Measurements from ENCODE around the gene ANKRD13D.

ANKRD13D gene

DNA sequence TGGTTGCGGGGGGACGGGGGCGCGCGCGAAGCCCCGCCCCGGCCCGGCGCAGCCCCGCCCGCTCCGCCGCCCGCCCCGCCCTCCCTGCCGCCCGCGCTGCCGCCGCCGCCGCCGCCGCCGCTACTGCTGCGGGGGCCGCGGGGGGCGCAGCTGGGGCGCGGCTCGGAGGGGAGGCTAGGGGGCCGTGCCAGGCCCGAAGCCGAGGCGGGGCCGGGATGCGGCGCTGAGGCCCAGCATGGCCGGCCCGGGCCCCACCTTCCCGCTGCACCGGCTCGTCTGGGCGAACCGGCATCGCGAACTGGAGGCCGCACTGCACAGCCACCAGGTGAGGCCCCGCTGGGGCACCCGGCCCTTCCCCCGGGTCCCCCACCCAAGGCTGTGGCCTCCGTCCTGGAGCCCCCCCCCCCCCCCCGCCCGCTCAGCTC, at the start of gene ANKRD13D:
ANKRD13D (plus strand) TSS at position 78 of the 425 bp plus-strand sequence; CDS start at position 236, 158 bp downstream.
- H3K9me3 Mint-ChIP-seq = no peaks in the 10 kb centered on the region
- DNase-seq = no peak
- ATAC-seq = peak; percentile 44
- H3K4me3 Mint-ChIP-seq = peak within 1 kb of the TSS; percentile 90 to 99
- peaks cover 88% of the 10 kb centered on the region for H3K4me1 Mint-ChIP-seq
- no peaks in the 10 kb centered on the region for H3K27me3 Mint-ChIP-seq
- peak within 1 kb of the TSS; percentile 91 to 99 for H3K27ac Mint-ChIP-seq

DNA sequence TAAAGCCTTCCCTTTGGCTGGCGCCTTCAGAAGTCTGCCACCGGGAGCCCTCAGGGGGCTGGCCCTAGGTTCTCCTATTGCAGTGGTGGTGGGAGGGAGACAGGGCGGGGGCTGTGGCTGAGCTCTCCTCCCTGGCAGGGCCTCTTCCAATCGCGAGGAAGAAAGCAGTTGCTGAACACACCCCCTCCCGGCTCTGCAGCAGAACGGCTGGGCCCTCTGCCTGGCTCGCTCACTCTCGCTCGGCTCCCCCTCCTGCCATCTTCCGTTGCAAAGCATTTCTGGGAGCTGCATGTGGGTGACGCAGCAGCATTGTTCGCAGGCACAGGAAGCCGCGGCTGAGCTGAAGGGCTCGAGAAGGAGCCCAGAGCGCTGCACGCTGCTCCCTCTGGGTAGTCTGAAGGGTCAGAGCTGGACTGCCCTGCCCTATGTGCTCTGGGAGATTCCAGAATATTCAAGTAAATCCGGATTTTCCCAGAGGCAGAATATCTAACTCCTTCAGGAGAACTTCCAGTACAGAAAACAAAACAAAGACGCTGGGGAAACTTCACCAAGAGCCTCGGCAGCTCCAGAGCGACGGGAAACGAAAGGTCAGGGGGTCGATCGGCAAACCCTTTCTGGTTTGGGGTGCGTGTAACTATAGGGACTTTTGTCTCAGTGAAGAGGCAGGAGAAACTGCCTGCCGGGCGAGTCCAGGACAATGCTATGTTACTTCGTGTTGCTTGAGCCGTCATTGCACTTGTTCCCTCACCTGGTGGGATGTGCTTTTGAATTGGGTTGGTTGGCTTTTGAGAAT, 49.1 kb upstream of the ANKRD13D start:
- peak; percentile 92 to 97 for DNase-seq
- Mint-ChIP-seq H3K4me3 (peak overlapping the region; percentile 98), H3K4me1 (peaks cover 53% of the 10 kb centered on the region), H3K9me3 (no peaks in the 10 kb centered on the region), H3K27me3 (no peaks in the 10 kb centered on the region), H3K27ac (peak overlapping the region; percentile 99)
- peak; percentile 94 for ATAC-seq

DNA sequence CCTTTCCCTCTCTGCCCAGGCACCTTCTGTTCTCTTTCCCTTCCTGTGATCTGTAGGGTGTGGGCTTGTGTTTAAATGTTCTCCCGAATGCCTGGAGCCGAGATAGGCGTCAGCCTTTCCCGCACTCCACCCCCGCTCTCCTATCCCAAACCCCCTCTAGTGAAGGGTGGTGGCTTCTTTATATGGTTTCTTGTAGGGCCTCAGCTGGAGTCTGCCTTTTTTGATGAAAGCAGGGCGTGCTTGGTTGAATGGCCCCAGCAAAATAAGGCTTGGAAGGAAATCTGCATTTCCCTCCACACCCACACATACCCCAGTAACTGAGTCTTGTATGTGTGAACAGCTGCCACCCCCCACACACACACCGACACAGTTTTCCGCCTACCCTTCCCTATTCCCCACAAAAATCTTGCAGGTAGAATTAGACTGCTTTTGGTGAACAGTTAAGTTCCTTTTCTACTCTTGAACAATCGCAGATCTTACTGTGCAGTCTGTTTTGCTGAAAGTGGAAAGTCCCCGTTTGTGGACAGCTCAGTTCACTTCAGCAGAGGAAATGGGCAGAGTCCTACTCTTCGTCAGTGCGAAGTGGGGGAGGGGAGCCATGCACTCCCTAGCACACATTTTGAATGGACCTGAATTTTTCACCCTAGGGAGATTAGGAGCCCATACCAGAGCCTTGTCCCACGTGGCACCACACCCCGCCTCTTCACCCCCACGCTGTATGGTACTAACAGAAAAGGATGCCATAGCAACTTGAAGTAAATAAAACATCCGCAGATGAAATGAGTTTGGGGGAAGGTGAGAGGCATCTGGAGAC, 48.3 kb upstream of the ANKRD13D start:
- peak; percentile 64 for ATAC-seq
- DNase-seq = peak; percentile 71 to 84
- Mint-ChIP-seq H3K4me1 (peaks cover 56% of the 10 kb centered on the region), H3K4me3 (peak overlapping the region; percentile 98), H3K9me3 (no peaks in the 10 kb centered on the region), H3K27me3 (no peaks in the 10 kb centered on the region), H3K27ac (peak overlapping the region; percentile 99)

DNA sequence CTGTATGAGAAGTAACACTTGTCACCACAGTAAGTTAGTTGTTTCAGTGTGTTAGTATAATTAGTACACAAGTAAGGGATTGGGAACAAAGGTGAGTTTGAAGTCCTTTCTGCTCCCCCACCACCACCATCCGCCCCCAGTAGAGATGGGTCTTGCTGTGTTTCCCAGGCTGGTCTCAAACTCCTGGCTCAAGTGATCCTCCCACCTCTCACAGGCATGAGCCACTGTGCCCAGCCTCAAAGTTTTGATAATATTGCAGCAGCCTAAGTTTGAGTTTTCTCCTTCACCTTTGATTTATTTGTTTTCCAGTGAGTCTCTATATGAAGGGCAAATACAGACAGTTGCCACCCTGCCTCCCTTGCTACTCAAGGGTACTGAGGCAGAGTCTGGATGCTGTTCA, 46.6 kb upstream of the ANKRD13D start:
- Mint-ChIP-seq H3K4me1 (peaks cover 61% of the 10 kb centered on the region), H3K4me3 (peak overlapping the region; percentile 98), H3K9me3 (no peaks in the 10 kb centered on the region), H3K27ac (peak overlapping the region; percentile 83 to 99), H3K27me3 (no peaks in the 10 kb centered on the region)
- ATAC-seq (no peak), DNase-seq (no peak)

DNA sequence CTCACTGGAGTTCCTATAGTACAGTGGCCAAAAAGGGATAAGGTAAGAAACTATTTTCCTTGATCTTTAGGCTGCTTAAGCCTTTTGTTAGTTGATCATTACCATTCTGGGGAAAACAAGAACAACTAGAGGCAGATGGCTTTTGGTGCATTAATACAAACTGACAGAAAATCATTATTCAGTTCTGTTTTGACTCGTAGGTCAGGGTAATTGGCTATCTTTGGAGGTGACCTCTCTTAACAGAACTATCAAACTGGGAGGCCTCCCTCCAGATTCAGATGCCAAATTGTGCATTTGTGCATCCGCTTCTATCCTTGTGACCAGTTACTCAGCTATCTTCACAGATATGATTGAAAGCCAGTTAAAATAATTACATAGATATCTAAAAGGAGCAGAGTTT, 46.1 kb upstream of the ANKRD13D start:
- Mint-ChIP-seq H3K9me3 (no peaks in the 10 kb centered on the region), H3K4me3 (peak overlapping the region; percentile 98), H3K27ac (peak overlapping the region; percentile 25 to 83), H3K27me3 (no peaks in the 10 kb centered on the region), H3K4me1 (peaks cover 63% of the 10 kb centered on the region)
- ATAC-seq (no peak), DNase-seq (no peak)

DNA sequence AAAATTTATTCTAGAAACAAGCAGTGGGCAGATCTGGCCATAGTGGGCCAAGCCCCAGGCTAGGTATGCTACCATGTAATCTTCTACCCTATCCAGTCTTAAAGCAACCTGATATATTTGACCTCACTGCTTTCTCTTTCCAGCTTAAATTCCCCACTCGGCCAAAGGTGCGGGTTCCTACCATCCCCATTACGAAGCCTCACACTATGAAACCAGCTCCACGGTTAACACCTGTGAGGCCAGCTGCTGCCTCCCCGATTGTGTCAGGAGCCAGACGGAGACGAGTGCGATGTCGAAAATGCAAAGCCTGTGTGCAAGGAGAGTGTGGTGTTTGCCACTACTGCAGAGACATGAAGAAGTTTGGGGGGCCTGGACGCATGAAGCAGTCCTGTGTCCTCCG, 44.1 kb upstream of the ANKRD13D start:
- H3K9me3 Mint-ChIP-seq = no peaks in the 10 kb centered on the region
- ATAC-seq (no peak), DNase-seq (no peak)
- no peak overlapping the region for H3K4me3 Mint-ChIP-seq
- no peak overlapping the region for H3K27ac Mint-ChIP-seq
- H3K27me3 Mint-ChIP-seq = no peaks in the 10 kb centered on the region
- H3K4me1 Mint-ChIP-seq = peaks cover 64% of the 10 kb centered on the region

DNA sequence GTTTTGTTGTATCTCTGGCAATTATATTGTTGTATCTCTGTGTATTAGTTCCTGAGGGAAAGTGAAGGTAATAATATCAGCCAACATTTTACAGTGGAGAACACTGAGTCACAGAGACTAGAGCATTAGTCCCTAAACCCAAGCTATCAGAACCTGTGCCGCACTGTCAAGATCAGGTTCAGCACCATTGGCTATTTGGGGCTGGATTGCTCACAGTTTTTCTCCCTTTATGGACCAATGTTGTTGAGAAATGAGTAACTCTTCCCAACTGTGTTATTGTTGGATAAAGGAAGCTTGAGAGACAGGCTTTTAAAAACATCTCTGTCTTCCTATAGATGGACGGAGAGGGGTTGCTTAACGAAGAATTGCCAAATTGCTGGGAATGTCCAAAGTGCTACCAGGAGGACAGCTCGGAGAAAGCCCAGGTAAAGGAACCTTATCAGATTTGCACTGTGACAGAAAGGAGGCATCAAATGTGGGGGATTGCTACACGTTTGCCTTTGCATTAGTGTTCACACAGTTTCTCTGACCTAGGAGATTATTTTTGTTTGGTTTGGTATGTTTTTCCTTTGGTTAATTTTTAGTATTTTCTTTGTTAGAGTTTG, 41.1 kb upstream of the ANKRD13D start:
- Mint-ChIP-seq H3K4me1 (peaks cover 71% of the 10 kb centered on the region), H3K4me3 (no peak overlapping the region), H3K9me3 (no peaks in the 10 kb centered on the region), H3K27ac (no peak overlapping the region), H3K27me3 (no peaks in the 10 kb centered on the region)
- no peak for DNase-seq
- ATAC-seq = no peak

DNA sequence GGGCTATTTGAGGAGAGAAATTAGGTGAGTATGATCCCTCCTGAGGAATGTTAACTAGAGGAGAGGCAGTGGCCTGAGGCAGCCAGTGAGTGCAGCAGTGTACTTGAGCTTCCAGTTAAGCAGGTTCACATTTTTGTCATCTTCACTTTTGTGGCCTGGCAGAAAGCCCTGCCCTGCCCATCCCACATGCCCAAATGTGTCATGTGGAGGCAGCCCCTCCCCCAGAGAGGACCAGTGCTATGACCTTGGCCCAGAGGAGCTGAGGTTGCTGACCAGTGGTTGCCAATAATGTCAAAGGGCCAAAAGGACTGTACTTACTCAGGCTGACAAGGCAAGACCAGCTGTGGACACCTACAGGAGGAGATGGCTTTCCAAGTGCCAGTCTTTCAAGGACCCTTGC, 40.5 kb upstream of the ANKRD13D start:
- Mint-ChIP-seq H3K4me3 (no peak overlapping the region), H3K27ac (peak overlapping the region in 1 of 2 donors; percentile 20), H3K27me3 (no peaks in the 10 kb centered on the region), H3K4me1 (peaks cover 70% of the 10 kb centered on the region), H3K9me3 (no peaks in the 10 kb centered on the region)
- DNase-seq (no peak), ATAC-seq (no peak)

DNA sequence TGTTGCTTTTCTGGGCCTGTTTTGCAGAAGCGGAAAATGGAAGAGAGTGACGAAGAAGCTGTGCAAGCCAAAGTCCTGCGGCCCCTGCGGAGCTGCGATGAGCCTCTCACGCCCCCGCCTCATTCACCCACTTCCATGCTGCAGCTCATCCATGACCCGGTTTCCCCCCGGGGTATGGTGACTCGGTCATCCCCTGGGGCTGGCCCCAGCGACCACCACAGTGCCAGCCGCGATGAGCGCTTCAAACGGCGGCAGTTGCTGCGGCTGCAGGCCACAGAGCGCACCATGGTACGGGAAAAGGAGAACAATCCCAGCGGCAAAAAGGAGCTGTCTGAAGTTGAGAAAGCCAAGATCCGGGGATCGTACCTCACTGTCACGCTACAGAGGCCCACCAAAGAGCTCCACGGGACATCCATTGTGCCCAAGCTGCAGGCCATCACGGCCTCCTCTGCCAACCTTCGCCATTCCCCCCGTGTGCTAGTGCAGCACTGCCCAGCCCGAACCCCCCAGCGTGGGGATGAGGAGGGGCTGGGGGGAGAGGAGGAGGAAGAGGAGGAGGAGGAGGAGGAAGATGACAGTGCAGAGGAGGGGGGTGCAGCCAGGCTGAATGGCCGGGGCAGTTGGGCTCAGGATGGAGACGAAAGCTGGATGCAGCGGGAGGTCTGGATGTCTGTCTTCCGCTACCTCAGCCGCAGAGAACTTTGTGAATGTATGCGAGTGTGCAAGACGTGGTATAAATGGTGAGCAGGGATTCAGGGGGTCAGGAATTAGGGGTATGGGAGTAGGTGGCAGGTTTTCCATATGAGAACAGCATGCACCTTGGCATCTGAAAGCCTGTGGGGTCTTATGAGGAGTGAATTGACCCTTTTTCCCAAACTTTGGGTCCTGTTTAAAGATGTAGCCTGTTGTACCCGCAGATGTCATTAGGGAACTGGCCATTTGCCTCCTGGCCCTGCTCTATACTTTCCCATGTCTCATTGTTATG, 38.8 kb upstream of the ANKRD13D start:
- no peaks in the 10 kb centered on the region for H3K27me3 Mint-ChIP-seq
- H3K4me1 Mint-ChIP-seq = peaks cover 61% of the 10 kb centered on the region
- no peak overlapping the region for H3K4me3 Mint-ChIP-seq
- ATAC-seq (no peak), DNase-seq (no peak)
- no peaks in the 10 kb centered on the region for H3K9me3 Mint-ChIP-seq
- peak overlapping the region; percentile 67 to 83 for H3K27ac Mint-ChIP-seq

DNA sequence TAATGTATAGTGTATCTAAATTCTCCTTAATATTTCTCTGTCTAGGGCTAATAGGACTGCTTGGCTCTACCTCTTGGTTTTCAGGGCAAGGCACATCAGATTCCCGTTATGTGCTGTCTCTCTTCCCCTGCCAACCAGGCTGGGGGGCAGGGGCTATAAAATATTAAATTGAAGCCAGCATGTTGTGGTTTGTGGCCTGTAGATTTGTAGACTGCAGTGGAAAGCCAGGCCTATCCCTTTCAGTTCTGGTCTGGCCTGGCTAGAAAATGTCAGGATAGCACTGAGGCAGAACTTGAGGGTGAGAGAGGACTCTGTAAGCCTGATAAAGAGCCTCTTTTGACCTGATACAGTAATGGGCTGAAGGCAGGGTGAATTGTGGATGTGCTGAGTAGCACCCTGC, 37.3 kb upstream of the ANKRD13D start:
- DNase-seq = no peak
- no peak for ATAC-seq
- peak overlapping the region in 1 of 2 donors; percentile 78 for H3K27ac Mint-ChIP-seq
- no peaks in the 10 kb centered on the region for H3K9me3 Mint-ChIP-seq
- H3K27me3 Mint-ChIP-seq = no peaks in the 10 kb centered on the region
- H3K4me1 Mint-ChIP-seq = peaks cover 53% of the 10 kb centered on the region
- no peak overlapping the region for H3K4me3 Mint-ChIP-seq

DNA sequence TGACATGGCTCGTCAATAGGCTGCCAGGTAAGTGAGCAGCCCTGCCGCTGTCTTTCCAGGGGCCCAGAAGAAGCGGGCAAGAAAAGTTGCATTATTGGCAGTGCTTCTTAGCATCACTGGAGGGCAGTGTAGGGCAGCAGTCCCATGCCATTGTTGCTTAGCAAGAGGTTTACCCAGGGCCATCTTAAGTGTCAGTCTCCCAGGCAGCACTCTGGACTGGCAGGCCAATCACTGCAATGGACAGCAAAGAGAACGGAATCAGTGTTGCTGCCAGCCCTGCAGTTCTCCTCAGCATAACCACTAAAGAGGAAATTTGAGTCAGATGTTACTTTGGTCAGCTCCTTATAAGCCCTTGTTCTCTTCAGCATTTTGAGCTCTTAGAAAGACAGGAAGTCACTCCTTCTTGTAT, 36.3 kb upstream of the ANKRD13D start:
- Mint-ChIP-seq H3K27ac (peak overlapping the region in 1 of 2 donors; percentile 42), H3K27me3 (no peaks in the 10 kb centered on the region), H3K4me1 (peaks cover 53% of the 10 kb centered on the region), H3K4me3 (no peak overlapping the region), H3K9me3 (no peaks in the 10 kb centered on the region)
- DNase-seq = peak in 1 of 2 donors; percentile 44
- ATAC-seq = peak; percentile 91

DNA sequence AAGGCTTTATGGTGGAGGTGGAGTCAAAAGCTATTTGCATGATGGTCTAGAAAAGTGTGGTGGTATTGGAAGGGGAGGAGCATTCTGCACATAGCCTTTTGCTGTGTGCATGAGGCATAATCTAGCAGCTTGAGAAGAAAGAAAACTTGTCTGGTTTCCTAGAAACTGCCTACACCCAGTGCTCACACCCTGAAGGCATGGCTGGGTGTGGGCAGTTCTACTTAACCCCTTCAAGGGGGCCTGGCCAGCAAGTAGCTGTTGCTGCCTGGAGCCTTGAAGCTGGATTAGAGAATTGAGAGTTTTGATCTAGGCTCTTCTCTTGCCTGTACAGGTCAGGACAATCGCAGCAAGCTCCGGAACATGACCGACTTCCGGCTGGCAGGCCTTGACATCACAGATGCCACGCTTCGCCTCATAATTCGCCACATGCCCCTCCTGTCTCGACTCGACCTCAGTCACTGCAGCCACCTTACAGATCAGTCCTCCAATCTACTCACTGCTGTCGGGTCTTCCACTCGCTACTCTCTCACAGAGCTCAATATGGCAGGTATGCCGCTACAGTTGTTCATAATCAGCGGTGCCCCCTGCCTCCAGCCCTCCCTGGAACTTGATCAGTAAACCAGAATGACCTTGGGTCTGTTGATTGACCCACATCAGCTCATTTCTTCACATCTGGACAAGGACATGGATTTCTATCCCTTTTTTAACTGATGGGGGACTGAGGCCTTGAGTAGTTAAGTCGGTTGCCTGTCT, 35.1 kb upstream of the ANKRD13D start:
- DNase-seq (no peak), ATAC-seq (no peak)
- H3K27me3 Mint-ChIP-seq = no peaks in the 10 kb centered on the region
- peak overlapping the region in 1 of 2 donors; percentile 23 for H3K27ac Mint-ChIP-seq
- no peaks in the 10 kb centered on the region for H3K9me3 Mint-ChIP-seq
- H3K4me1 Mint-ChIP-seq = peaks cover 43% of the 10 kb centered on the region
- no peak overlapping the region for H3K4me3 Mint-ChIP-seq

DNA sequence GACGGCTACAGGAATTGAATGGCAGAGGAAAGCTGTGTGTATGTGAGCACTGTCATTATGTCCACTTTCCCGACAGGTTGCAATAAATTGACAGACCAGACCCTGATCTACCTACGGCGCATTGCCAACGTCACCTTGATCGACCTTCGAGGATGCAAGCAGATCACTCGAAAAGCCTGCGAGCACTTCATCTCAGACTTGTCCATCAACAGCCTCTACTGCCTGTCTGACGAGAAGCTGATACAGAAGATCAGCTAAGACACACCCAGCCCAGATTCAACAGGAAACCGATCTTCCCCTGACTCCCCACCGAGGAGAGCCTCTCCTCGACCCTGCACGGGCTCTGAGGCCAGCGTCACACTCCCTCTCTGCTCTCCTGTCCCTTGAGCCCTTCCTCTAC, 34.3 kb upstream of the ANKRD13D start:
- DNase-seq (no peak), ATAC-seq (no peak)
- no peak overlapping the region for H3K4me3 Mint-ChIP-seq
- no peaks in the 10 kb centered on the region for H3K9me3 Mint-ChIP-seq
- no peaks in the 10 kb centered on the region for H3K27me3 Mint-ChIP-seq
- H3K27ac Mint-ChIP-seq = no peak overlapping the region
- H3K4me1 Mint-ChIP-seq = peaks cover 36% of the 10 kb centered on the region

DNA sequence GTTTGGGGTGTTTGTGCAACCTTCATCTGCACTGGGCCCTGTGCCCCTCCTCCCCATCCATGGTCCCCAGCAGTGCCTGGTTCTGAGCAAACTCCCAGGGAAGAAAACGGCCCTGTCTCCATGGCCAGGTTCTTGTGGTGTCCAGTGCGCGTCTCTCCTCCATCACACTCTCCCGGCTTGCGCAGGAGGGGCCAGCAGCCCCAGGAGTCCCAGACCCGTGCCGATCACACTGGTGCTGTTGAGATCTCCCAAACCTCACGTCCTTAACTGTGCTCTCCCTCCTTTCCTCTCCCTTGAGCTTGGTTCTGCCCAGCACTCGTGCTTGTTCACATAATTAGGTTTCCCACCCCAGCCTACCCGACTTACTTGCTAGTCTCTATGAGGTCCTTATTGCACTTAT, 33.8 kb upstream of the ANKRD13D start:
- Mint-ChIP-seq H3K9me3 (no peaks in the 10 kb centered on the region), H3K4me1 (peaks cover 32% of the 10 kb centered on the region), H3K4me3 (no peak overlapping the region), H3K27ac (peak overlapping the region; percentile 16 to 27), H3K27me3 (no peaks in the 10 kb centered on the region)
- no peak for DNase-seq
- no peak for ATAC-seq

Measured in stimulated activated naive CD8-positive, alpha-beta T cell treated with anti-CD3 and anti-CD28 coated beads, Interleukin-15, amount 100 ng/mL, for 72 hours (primary cell).